Panc1 (cell line): ENCODE data around the gene GANAB. TPM values are rescaled to one million over a fixed set of nuclear protein-coding genes. Genes with fewer than 3 reads are reported as not detected.

ENCODE experiments used
- ATAC-seq: fragments of 200-7000 bp; cut with Tn5 transposase; 2 replicates; pipeline ENCODE4 v1.9.1; 2020; ENCODE audit warnings: mild to moderate bottlenecking, moderate library complexity
- BruUV-seq: library from RNA; stranded (reverse); fragments of 400-500 nt; replicated peaks from 2 replicates; lab custom pipeline; 2021; lab: Mats Ljungman, UMichigan
- CTCF ChIA-PET: fragments of 300-600 bp; sonication (Branson Sonifier 250); formaldehyde crosslinking; loops from one replicate; lab custom pipeline; 2022; ENCODE audit warnings: antibody characterized with exemption; lab: Charles Lee
- POLR2A ChIA-PET: fragments of 300-600 bp; sonication (Branson Sonifier 250); formaldehyde crosslinking; loops from one replicate; lab custom pipeline; 2022; ENCODE audit warnings: antibody characterized with exemption; lab: Charles Lee
- DNase-seq: peaks from one replicate; pipeline ENCODE4 v3.0.0-alpha.2; 2010; ENCODE audit warnings: low read depth, low spot score
- H3K27ac ChIP-seq: 2 replicates; pipeline ENCODE4 v1.5.1; 2011; ENCODE audit warnings: mild to moderate bottlenecking, low read length, inconsistent platforms
- H3K27me3 ChIP-seq: fragments of 200-500 bp; sonication (Bioruptor generic); 2 replicates; pipeline ENCODE4 v1.6.0; 2014; ENCODE audit warnings: low read length, inconsistent platforms; ENCODE audit not compliant: control insufficient read depth, insufficient read depth
- H3K36me3 ChIP-seq: fragments of 200-500 bp; sonication (Bioruptor generic); 2 replicates; pipeline ENCODE4 v1.5.1; 2014; ENCODE audit warnings: inconsistent platforms, mild to moderate bottlenecking, low read length, moderate library complexity; ENCODE audit not compliant: control insufficient read depth, insufficient read depth
- H3K4me1 ChIP-seq: 2 replicates; pipeline ENCODE4 v1.5.1; 2011; ENCODE audit warnings: inconsistent platforms, mild to moderate bottlenecking, low read length, moderate library complexity; ENCODE audit not compliant: control insufficient read depth, insufficient read depth
- H3K4me3 ChIP-seq, 2 experiments: 2 replicates each; pipeline ENCODE4 v1.5.1; 2011 to 2012; ENCODE audit warnings: low read depth in 2 of 2, low read length in 2 of 2, mild to moderate bottlenecking in 2 of 2, inconsistent platforms in 1 of 2, moderate library complexity in 1 of 2
- H3K9me3 ChIP-seq: fragments of 200-500 bp; sonication (Bioruptor generic); 2 replicates; pipeline ENCODE4 v1.5.1; 2014; ENCODE audit warnings: low read depth, mild to moderate bottlenecking, inconsistent platforms, low read length, moderate library complexity; ENCODE audit not compliant: control insufficient read depth, insufficient read depth
- CTCF ChIP-seq: fragments of 450-650 bp; IDR thresholded peaks from 2 replicates; pipeline ENCODE4 v1.5.1; 2017; ENCODE audit warnings: mild to moderate bottlenecking
- POLR2AphosphoS5 ChIP-seq: IDR thresholded peaks from 2 replicates; pipeline ENCODE4 v1.6.1; 2012; ENCODE audit warnings: mild to moderate bottlenecking, low read depth, low read length, moderate library complexity
- SIN3A ChIP-seq: IDR thresholded peaks from 2 replicates; pipeline ENCODE4 v1.6.1; 2012; ENCODE audit warnings: low read depth, mild to moderate bottlenecking, low read length, moderate library complexity, borderline replicate concordance; ENCODE audit not compliant: insufficient read depth
- TCF7L2 ChIP-seq: IDR thresholded peaks from 2 replicates; pipeline ENCODE4 v1.6.1; 2011; ENCODE audit warnings: mild to moderate bottlenecking, low read depth, low read length, inconsistent platforms
- in situ Hi-C: cut with HindIII; loops from 2 replicates; pipeline ENCODE4 v1.10.0; 2016; ENCODE audit warnings: low sequenced_read_pairs, low pct_unique_long_range_greater_than_20kb
- intact Hi-C: fragments of 100-400 bp; cut with micrococcal nuclease; formaldehyde crosslinking; loops from one replicate; pipeline ENCODE4 v1.10.0; 2022; ENCODE audit not compliant: unreplicated experiment
- total RNA-seq: library from RNA; stranded (reverse); gene quantifications from one replicate; pipeline ENCODE4 v1.2.1, GENCODE V29; 2021; ENCODE audit not compliant: unreplicated experiment
- TF ChIP-seq, protein P1 (sequence below), 2 experiments: IDR thresholded peaks; 2 replicates each; pipeline ENCODE4 v1.6.1; 2011 to 2012; ENCODE audit warnings: low read depth in 2 of 2, control low read depth in 1 of 2, low read length in 1 of 2, mild to moderate bottlenecking in 1 of 2, moderate library complexity in 1 of 2; ENCODE audit not compliant: insufficient read depth in 1 of 2

Gene GANAB
- total RNA-seq, 1 experiment from 2014 or later, result 415 TPM

GRCh38 chr11:62605902-62606301, 40.5 kb downstream of the GANAB start:
- ATAC-seq (no peak), DNase-seq (no peak)
- POLR2A ChIA-PET, result interaction anchor here (0.7 kb wide), 1 partner anchor 40 kb away, joined by 13 read pairs; no protein-coding TSS in a partner anchor
- CTCF ChIA-PET, result no interaction called here
- Histone ChIP-seq H3K9me3 (no peaks in the 10 kb centered on the region), H3K4me1 (peaks cover 12% of the 10 kb centered on the region), H3K27ac (no peak overlapping the region), H3K36me3 (no peaks in the 10 kb centered on the region; the same call in none of the 2 replicates), H3K4me3 (no peak overlapping the region), H3K27me3 (no peaks in the 10 kb centered on the region)
- no TSS peak for BruUV-seq
- in situ Hi-C loops (no loop called here), intact Hi-C loops (no loop called here)
- TF ChIP-seq CTCF (no peak), SIN3A (no peak), POLR2AphosphoS5 (no peak), TCF7L2 (no peak)
- TF ChIP-seq, protein P1, sequence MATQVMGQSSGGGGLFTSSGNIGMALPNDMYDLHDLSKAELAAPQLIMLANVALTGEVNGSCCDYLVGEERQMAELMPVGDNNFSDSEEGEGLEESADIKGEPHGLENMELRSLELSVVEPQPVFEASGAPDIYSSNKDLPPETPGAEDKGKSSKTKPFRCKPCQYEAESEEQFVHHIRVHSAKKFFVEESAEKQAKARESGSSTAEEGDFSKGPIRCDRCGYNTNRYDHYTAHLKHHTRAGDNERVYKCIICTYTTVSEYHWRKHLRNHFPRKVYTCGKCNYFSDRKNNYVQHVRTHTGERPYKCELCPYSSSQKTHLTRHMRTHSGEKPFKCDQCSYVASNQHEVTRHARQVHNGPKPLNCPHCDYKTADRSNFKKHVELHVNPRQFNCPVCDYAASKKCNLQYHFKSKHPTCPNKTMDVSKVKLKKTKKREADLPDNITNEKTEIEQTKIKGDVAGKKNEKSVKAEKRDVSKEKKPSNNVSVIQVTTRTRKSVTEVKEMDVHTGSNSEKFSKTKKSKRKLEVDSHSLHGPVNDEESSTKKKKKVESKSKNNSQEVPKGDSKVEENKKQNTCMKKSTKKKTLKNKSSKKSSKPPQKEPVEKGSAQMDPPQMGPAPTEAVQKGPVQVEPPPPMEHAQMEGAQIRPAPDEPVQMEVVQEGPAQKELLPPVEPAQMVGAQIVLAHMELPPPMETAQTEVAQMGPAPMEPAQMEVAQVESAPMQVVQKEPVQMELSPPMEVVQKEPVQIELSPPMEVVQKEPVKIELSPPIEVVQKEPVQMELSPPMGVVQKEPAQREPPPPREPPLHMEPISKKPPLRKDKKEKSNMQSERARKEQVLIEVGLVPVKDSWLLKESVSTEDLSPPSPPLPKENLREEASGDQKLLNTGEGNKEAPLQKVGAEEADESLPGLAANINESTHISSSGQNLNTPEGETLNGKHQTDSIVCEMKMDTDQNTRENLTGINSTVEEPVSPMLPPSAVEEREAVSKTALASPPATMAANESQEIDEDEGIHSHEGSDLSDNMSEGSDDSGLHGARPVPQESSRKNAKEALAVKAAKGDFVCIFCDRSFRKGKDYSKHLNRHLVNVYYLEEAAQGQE (IDR thresholded peaks at IDR 0.05; ENCODE audit: insufficient read depth in 1 of 2, low read depth in 2 of 2, low read length in 1 of 2), result no peak

DNA sequence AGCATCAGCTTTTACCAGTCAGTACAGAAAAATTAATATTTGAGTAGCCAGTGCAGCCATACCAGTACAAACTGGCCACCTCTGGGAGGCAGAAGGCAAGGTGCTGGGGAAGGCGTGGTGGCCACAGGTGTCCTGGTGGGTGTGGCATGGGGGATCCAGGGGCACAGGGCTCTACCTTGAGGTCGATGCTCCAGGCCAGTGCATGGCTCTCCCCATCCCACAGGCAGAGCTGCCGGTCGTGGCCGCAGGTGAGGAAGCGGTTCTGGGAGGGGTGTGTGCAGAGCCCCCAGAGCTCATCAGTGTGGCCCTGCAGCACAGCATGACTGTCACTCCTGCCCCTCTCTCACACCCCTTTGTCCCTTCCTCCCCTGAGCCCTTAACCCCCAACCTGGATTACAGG, 40.9 kb downstream of the GANAB start:
- Histone ChIP-seq H3K4me3 (no peak overlapping the region), H3K36me3 (peaks cover 2% of the 10 kb centered on the region), H3K9me3 (no peaks in the 10 kb centered on the region), H3K4me1 (peaks cover 11% of the 10 kb centered on the region), H3K27me3 (no peaks in the 10 kb centered on the region), H3K27ac (no peak overlapping the region)
- no TSS peak for BruUV-seq
- ATAC-seq (no peak), DNase-seq (no peak)
- intact Hi-C loops (no loop called here), in situ Hi-C loops (no loop called here)
- TF ChIP-seq SIN3A, result no peak
- TF ChIP-seq, protein P1 (IDR thresholded peaks at IDR 0.05; ENCODE audit: insufficient read depth in 1 of 2, low read depth in 2 of 2, low read length in 1 of 2), result no peak
- TF ChIP-seq CTCF, result no peak
- TF ChIP-seq TCF7L2, result no peak
- no peak for TF ChIP-seq POLR2AphosphoS5
- POLR2A ChIA-PET, result no interaction called here
- CTCF ChIA-PET, result no interaction called here
